Calu3 (cell line): ENCODE measurements around the gene ROCK2. TPM values are rescaled to one million over a fixed set of nuclear protein-coding genes. Genes with fewer than 3 reads are reported as not detected.

Source experiments
- BruUV-seq: library from RNA; stranded (reverse); fragments of 400-500 nt; replicated peaks from 2 replicates; lab custom pipeline; 2021; lab: Mats Ljungman, UMichigan
- CTCF ChIA-PET: fragments of 300-600 bp; sonication (Branson Sonifier 250); formaldehyde crosslinking; loops from one replicate; lab custom pipeline; 2022; ENCODE audit warnings: antibody characterized with exemption; lab: Charles Lee
- DNase-seq: peaks from one replicate; pipeline ENCODE4 v3.0.0; 2022
- H3K27ac Mint-ChIP-seq: one replicate; pipeline ENCODE4 v1.8.0; 2022; ENCODE audit warnings: mixed read lengths; ENCODE audit not compliant: unreplicated experiment
- H3K27me3 Mint-ChIP-seq: one replicate; pipeline ENCODE4 v1.8.0; 2022; ENCODE audit warnings: mixed read lengths; ENCODE audit not compliant: unreplicated experiment
- H3K36me3 Mint-ChIP-seq: one replicate; pipeline ENCODE4 v1.8.0; 2022; ENCODE audit warnings: mild to moderate bottlenecking, moderate library complexity, mixed read lengths; ENCODE audit not compliant: insufficient read depth, unreplicated experiment
- H3K4me1 Mint-ChIP-seq: one replicate; pipeline ENCODE4 v1.8.0; 2022; ENCODE audit warnings: mild to moderate bottlenecking, low read depth, mixed read lengths; ENCODE audit not compliant: unreplicated experiment
- H3K4me3 Mint-ChIP-seq: one replicate; pipeline ENCODE4 v1.8.0; 2022; ENCODE audit warnings: mild to moderate bottlenecking, low read depth, moderate library complexity, mixed read lengths; ENCODE audit not compliant: unreplicated experiment
- H3K9me3 Mint-ChIP-seq: one replicate; pipeline ENCODE4 v1.8.0; 2022; ENCODE audit warnings: low read depth, mixed read lengths; ENCODE audit not compliant: unreplicated experiment
- CTCF ChIP-seq: fragments of 200-600 bp; IDR thresholded peaks from one replicate; pipeline ENCODE4 v1.8.0; 2022; ENCODE audit warnings: antibody characterized with exemption; ENCODE audit not compliant: unreplicated experiment
- intact Hi-C: fragments of 100-400 bp; cut with micrococcal nuclease; formaldehyde crosslinking; loops from one replicate; pipeline ENCODE4 v1.10.0; 2022; ENCODE audit not compliant: unreplicated experiment
- total RNA-seq: library from RNA; stranded (reverse); gene quantifications from 2 replicates; pipeline ENCODE4 v1.2.3, GENCODE V29; 2022

ROCK2 gene
- total RNA-seq, 1 experiment from 2014 or later: 35.3 TPM

GRCh38 chr2:11290713-11291112, 53.7 kb downstream of the ROCK2 start:
- no peak overlapping the region for H3K27ac Mint-ChIP-seq

GRCh38 chr2:11290211-11290610, 54.2 kb downstream of the ROCK2 start:
- no peaks in the 10 kb centered on the region for H3K36me3 Mint-ChIP-seq
- intact Hi-C loops: no loop called here
- no peak for DNase-seq
- BruUV-seq: no TSS peak
- no peaks in the 10 kb centered on the region for H3K9me3 Mint-ChIP-seq
- H3K4me1 Mint-ChIP-seq: peaks cover 15% of the 10 kb centered on the region
- TF ChIP-seq CTCF: no peak
- no peaks in the 10 kb centered on the region for H3K27me3 Mint-ChIP-seq
- no peak overlapping the region for H3K4me3 Mint-ChIP-seq
- CTCF ChIA-PET: no interaction called here
- H3K27ac Mint-ChIP-seq: no peak overlapping the region

More at GRCh38 chr2:11290713-11291112, 53.7 kb downstream of the ROCK2 start:
- intact Hi-C loops: no loop called here
- CTCF ChIA-PET: interaction anchor here (0.6 kb wide), 1 partner anchor 18 kb away, joined by 3 read pairs; no protein-coding TSS in a partner anchor
- no TSS peak for BruUV-seq
- no peak for DNase-seq
- Mint-ChIP-seq H3K27me3 (no peaks in the 10 kb centered on the region), H3K4me1 (peaks cover 19% of the 10 kb centered on the region), H3K36me3 (no peaks in the 10 kb centered on the region), H3K9me3 (no peaks in the 10 kb centered on the region), H3K4me3 (no peak overlapping the region)
- TF ChIP-seq CTCF: no peak

- H3K4me3 Mint-ChIP-seq: no peak overlapping the region
- H3K36me3 Mint-ChIP-seq: no peaks in the 10 kb centered on the region
- CTCF ChIA-PET: no interaction called here
- DNase-seq: no peak
- H3K27me3 Mint-ChIP-seq: no peaks in the 10 kb centered on the region
- peaks cover 15% of the 10 kb centered on the region for H3K4me1 Mint-ChIP-seq
- TF ChIP-seq CTCF: no peak
- H3K27ac Mint-ChIP-seq: no peak overlapping the region
- BruUV-seq: no TSS peak
- H3K9me3 Mint-ChIP-seq: no peaks in the 10 kb centered on the region
- intact Hi-C loops: no loop called here
Measured at GRCh38 chr2:11288431-11288830, 56.0 kb downstream of the ROCK2 start.

GRCh38 chr2:11286749-11287148, 57.7 kb downstream of the ROCK2 start:
- H3K4me3 Mint-ChIP-seq: no peak overlapping the region
- intact Hi-C loops: no loop called here
- DNase-seq: no peak
- H3K27ac Mint-ChIP-seq: no peak overlapping the region
- no peak for TF ChIP-seq CTCF
- H3K4me1 Mint-ChIP-seq: peaks cover 8% of the 10 kb centered on the region
- H3K9me3 Mint-ChIP-seq: no peaks in the 10 kb centered on the region
- no peaks in the 10 kb centered on the region for H3K27me3 Mint-ChIP-seq
- no peaks in the 10 kb centered on the region for H3K36me3 Mint-ChIP-seq
- CTCF ChIA-PET: no interaction called here
- BruUV-seq: no TSS peak
